SK-N-SH treated with all-trans-retinoic acid at 6 μM for 48 hours (cell line): ENCODE measurements around the gene RPL37.
"Not testable (repeated sequence)": the region's sequence is repeated elsewhere in the genome, so short reads cannot be mapped to it uniquely, and the experiment has no call there.

Source experiments
- BACH2 ChIP-seq: fragments of 250-450 bp; sonication (Bioruptor Pico); IDR thresholded peaks from 2 replicates; pipeline ENCODE4 v1.9.0; 2021; ENCODE audit warnings: mild to moderate bottlenecking, borderline replicate concordance
- CREB5 ChIP-seq: fragments of 250-450 bp; sonication (Bioruptor Pico); IDR thresholded peaks from 2 replicates; pipeline ENCODE4 v1.5.1; 2020; ENCODE audit warnings: low read depth, mild to moderate bottlenecking, moderate library complexity
- GLIS3 ChIP-seq: fragments of 250-450 bp; sonication (Bioruptor Pico); IDR thresholded peaks from 2 replicates; pipeline ENCODE4 v1.5.0; 2020; ENCODE audit warnings: mild to moderate bottlenecking, moderate library complexity
- OSR1 ChIP-seq: fragments of 250-450 bp; sonication (Bioruptor Pico); IDR thresholded peaks from 2 replicates; pipeline ENCODE4 v1.8.0; 2022; ENCODE audit warnings: moderate library complexity, mild to moderate bottlenecking, inconsistent platforms
- PATZ1 ChIP-seq: fragments of 250-450 bp; sonication (Bioruptor Pico); IDR thresholded peaks from 2 replicates; pipeline ENCODE4 v1.8.0; 2020; ENCODE audit warnings: mild to moderate bottlenecking, moderate library complexity, borderline replicate concordance
- POU6F1 ChIP-seq: fragments of 250-450 bp; sonication (Bioruptor Pico); IDR thresholded peaks from 2 replicates; pipeline ENCODE4 v1.8.0; 2021; ENCODE audit warnings: low read depth, mild to moderate bottlenecking, moderate library complexity, borderline replicate concordance
- PPARA ChIP-seq: fragments of 250-450 bp; sonication (Bioruptor Pico); IDR thresholded peaks from 2 replicates; pipeline ENCODE4 v1.5.0; 2020; ENCODE audit warnings: mild to moderate bottlenecking, borderline replicate concordance
- RARB ChIP-seq: fragments of 250-450 bp; sonication (Bioruptor Pico); IDR thresholded peaks from 2 replicates; pipeline ENCODE4 v1.8.0; 2021; ENCODE audit warnings: mild to moderate bottlenecking, moderate library complexity
- SNAI2 ChIP-seq: fragments of 250-450 bp; sonication (Bioruptor Pico); IDR thresholded peaks from 2 replicates; pipeline ENCODE4 v1.5.0; 2020; ENCODE audit warnings: mild to moderate bottlenecking, moderate library complexity
- TCF4 ChIP-seq: fragments of 250-450 bp; sonication (Bioruptor Pico); IDR thresholded peaks from 2 replicates; pipeline ENCODE4 v1.8.0; 2021; ENCODE audit warnings: mild to moderate bottlenecking, moderate library complexity, borderline replicate concordance
- TOX ChIP-seq: fragments of 250-450 bp; sonication (Bioruptor Pico); IDR thresholded peaks from 2 replicates; pipeline ENCODE4 v1.8.0; 2021; ENCODE audit warnings: mild to moderate bottlenecking, moderate library complexity, borderline replicate concordance
- ZFP3 ChIP-seq: fragments of 250-450 bp; sonication (Bioruptor Pico); IDR thresholded peaks from 2 replicates; pipeline ENCODE4 v1.5.0; 2020; ENCODE audit warnings: mild to moderate bottlenecking, moderate library complexity
- ZFP30 ChIP-seq: fragments of 450-650 bp; formaldehyde crosslinking; IDR thresholded peaks from 2 replicates; pipeline ENCODE4 v1.5.0; 2022; ENCODE audit warnings: mild to moderate bottlenecking, moderate library complexity
- ZNF565 ChIP-seq: fragments of 450-650 bp; formaldehyde crosslinking; conservative IDR thresholded peaks from 2 replicates; pipeline ENCODE4 v1.5.0; 2020; ENCODE audit warnings: low read depth, mild to moderate bottlenecking, moderate library complexity

- not testable (repeated sequence) for TF ChIP-seq ZNF565 (CRISPR knock-in tag); TCF4 (CRISPR knock-in tag); RARB (CRISPR knock-in tag); ZFP30 (CRISPR knock-in tag); PPARA; ZFP3 (CRISPR knock-in tag); PATZ1 (CRISPR knock-in tag); OSR1 (CRISPR knock-in tag); BACH2; CREB5; GLIS3; POU6F1 (CRISPR knock-in tag); TOX (CRISPR knock-in tag); SNAI2 (CRISPR knock-in tag)
These were observed 48.0 kb upstream of the RPL37 start for GRCh38 chr5:40883051-40883450.
